ENCODE data around the gene ACTA2. TPM values are rescaled to one million over a fixed set of nuclear protein-coding genes. Genes with fewer than 3 reads are reported as not detected.

Gene ACTA2
- total RNA-seq, 3 donors from 2014 or later, result 87.9 to 1,054 (median 1,036) TPM

DNA sequence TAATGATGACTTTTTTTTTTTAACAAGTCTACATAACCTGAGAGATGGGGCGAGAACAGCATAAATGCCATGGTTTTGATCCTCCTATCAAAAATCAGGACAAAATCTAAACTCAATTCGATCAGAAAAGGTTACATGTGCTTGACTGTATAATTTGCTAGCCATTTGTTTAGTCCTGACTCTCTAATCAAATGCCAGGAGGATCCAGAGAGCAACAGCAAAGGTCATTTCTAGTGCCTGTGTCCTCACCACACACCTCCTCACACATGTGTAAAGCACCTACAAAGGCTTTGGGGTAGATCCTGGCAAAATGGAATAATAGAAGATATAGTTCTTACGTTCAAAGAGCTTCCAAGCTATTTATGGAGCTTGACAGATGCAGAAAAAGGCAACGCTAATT is 27.0 kb upstream of the ACTA2 start:
- Histone ChIP-seq H3K4me3 (peak overlapping the region in 1 of 3 donors; percentile 24), H3K36me3 (no peaks in the 10 kb centered on the region), H3K27me3 (no peaks in the 10 kb centered on the region), H3K4me1 (peaks cover 0 to 5% of the 10 kb centered on the region in 2 donors), H3K9me3 (no peaks in the 10 kb centered on the region), H3K27ac (peak overlapping the region; percentile 72 to 88)
- intact Hi-C loops (cut with DNase I; ENCODE audit: low total_unique reads), result no loop called here
- TF ChIP-seq, protein P1, sequence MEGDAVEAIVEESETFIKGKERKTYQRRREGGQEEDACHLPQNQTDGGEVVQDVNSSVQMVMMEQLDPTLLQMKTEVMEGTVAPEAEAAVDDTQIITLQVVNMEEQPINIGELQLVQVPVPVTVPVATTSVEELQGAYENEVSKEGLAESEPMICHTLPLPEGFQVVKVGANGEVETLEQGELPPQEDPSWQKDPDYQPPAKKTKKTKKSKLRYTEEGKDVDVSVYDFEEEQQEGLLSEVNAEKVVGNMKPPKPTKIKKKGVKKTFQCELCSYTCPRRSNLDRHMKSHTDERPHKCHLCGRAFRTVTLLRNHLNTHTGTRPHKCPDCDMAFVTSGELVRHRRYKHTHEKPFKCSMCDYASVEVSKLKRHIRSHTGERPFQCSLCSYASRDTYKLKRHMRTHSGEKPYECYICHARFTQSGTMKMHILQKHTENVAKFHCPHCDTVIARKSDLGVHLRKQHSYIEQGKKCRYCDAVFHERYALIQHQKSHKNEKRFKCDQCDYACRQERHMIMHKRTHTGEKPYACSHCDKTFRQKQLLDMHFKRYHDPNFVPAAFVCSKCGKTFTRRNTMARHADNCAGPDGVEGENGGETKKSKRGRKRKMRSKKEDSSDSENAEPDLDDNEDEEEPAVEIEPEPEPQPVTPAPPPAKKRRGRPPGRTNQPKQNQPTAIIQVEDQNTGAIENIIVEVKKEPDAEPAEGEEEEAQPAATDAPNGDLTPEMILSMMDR (IDR thresholded peaks at IDR 0.05), result no peak
- TF ChIP-seq POLR2A (IDR thresholded peaks at IDR 0.05) (no peak), POLR2AphosphoS5 (IDR thresholded peaks at IDR 0.05) (no peak)
- no peak for DNase-seq (ENCODE audit: low spot score in 2 of 2)

DNA sequence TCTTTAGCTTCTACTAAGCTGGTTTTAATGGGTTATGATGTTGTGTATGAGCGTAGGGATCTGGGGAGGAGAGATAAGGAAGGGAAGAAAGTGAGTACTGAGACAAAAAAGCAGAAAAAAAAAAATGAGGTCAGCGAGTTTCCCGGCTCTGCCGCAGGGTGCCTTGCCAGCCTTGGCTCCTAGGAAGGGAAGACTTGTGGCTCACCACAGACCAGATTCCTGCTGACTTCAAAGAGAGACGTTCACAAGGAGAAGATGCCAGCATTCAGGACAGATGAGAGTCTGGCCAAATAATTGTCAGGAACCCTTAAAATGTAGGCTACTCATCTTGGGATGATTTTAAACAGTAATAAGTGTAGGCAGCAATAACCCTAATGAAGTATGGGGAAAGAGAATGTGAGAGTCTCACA is 26.6 kb upstream of the ACTA2 start:
- intact Hi-C loops (cut with DNase I; ENCODE audit: low total_unique reads), result no loop called here
- H3K4me3 ChIP-seq, result peak overlapping the region in 1 of 3 donors; percentile 24
- no peaks in the 10 kb centered on the region for H3K27me3 ChIP-seq
- H3K4me1 ChIP-seq, result peaks cover 0 to 5% of the 10 kb centered on the region in 2 donors
- H3K9me3 ChIP-seq, result no peaks in the 10 kb centered on the region
- DNase-seq (ENCODE audit: low spot score in 2 of 2), result peak in 1 of 2 donors; percentile 80
- H3K27ac ChIP-seq, result peak overlapping the region; percentile 72 to 88
- no peak for TF ChIP-seq POLR2A (IDR thresholded peaks at IDR 0.05)
- TF ChIP-seq POLR2AphosphoS5 (IDR thresholded peaks at IDR 0.05), result peak; percentile 53 to 67 (median 61)
- TF ChIP-seq, protein P1 (IDR thresholded peaks at IDR 0.05), result no peak
- no peaks in the 10 kb centered on the region for H3K36me3 ChIP-seq

DNA sequence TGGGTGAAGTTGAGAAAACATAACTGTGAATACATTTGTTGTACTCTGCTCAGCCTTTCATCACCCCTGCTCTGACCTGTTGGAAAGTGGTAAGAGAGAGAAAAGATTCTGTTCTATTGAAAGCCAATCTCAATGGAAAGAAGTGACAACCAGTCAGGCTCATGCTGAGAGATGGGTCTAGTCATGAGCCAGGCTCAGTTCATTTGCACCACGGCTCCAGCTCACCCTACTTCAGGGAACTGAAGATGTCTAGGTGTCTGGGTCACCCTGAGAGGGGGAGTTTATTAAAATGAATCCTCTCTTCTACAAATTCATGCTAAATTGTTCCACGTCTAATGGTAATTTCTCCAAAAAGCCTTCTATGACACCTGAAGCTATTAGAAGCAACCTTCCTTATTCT is 25.9 kb upstream of the ACTA2 start:
- DNase-seq (ENCODE audit: low spot score in 2 of 2), result no peak
- Histone ChIP-seq H3K27me3 (no peaks in the 10 kb centered on the region), H3K4me3 (no peak overlapping the region), H3K27ac (peak overlapping the region; percentile 68 to 72), H3K4me1 (peaks cover 0 to 5% of the 10 kb centered on the region in 2 donors), H3K9me3 (no peaks in the 10 kb centered on the region), H3K36me3 (no peaks in the 10 kb centered on the region)
- intact Hi-C loops (cut with DNase I; ENCODE audit: low total_unique reads), result no loop called here
- TF ChIP-seq POLR2A (IDR thresholded peaks at IDR 0.05) (no peak), POLR2AphosphoS5 (IDR thresholded peaks at IDR 0.05) (no peak)
- TF ChIP-seq, protein P1 (IDR thresholded peaks at IDR 0.05), result no peak

- Histone ChIP-seq H3K27ac (peak overlapping the region; percentile 22 to 68), H3K36me3 (no peaks in the 10 kb centered on the region), H3K9me3 (no peaks in the 10 kb centered on the region), H3K4me3 (peak overlapping the region; percentile 34 to 60 (median 47)), H3K27me3 (no peaks in the 10 kb centered on the region), H3K4me1 (peaks cover 0 to 5% of the 10 kb centered on the region in 2 donors)
- TF ChIP-seq POLR2AphosphoS5 (IDR thresholded peaks at IDR 0.05) (no peak), POLR2A (IDR thresholded peaks at IDR 0.05) (no peak)
- TF ChIP-seq, protein P1 (IDR thresholded peaks at IDR 0.05), result no peak
- DNase-seq (ENCODE audit: low spot score in 2 of 2), result no peak
- intact Hi-C loops (cut with DNase I; ENCODE audit: low total_unique reads), result no loop called here
Measured at GRCh38 chr10:88975377-88975720, 22.8 kb upstream of the ACTA2 start.

GRCh38 chr10:88974446-88975376 is 22.1 kb upstream of the ACTA2 start:
- Histone ChIP-seq H3K27me3 (no peaks in the 10 kb centered on the region), H3K9me3 (no peaks in the 10 kb centered on the region)

More at GRCh38 chr10:88974446-88975376, 22.1 kb upstream of the ACTA2 start:
- TF ChIP-seq POLR2AphosphoS5 (IDR thresholded peaks at IDR 0.05) (no peak), POLR2A (IDR thresholded peaks at IDR 0.05) (no peak)
- TF ChIP-seq, protein P1 (IDR thresholded peaks at IDR 0.05), result no peak
- intact Hi-C loops (cut with DNase I; ENCODE audit: low total_unique reads), result no loop called here
- Histone ChIP-seq H3K4me1 (peaks cover 0 to 4% of the 10 kb centered on the region in 2 donors), H3K4me3 (peak overlapping the region; percentile 34 to 60 (median 47)), H3K27ac (peak overlapping the region; percentile 22 to 68), H3K36me3 (no peaks in the 10 kb centered on the region)
- no peak for DNase-seq (ENCODE audit: low spot score in 2 of 2)
